Islet of Langerhans (tissue), 1 donor: ENCODE data around the gene LILRA1.
"Not testable (repeated sequence)": the region's sequence is repeated elsewhere in the genome, so short reads cannot be mapped to it uniquely, and the experiment has no call there.

Experiments
- FAIRE-seq: peaks from one replicate; lab custom pipeline; 2011; peaks lifted over from hg19 to GRCh38; lab: Jason Lieb, UNC

The LILRA1 gene

GRCh38 chr19:54593445-54593844, at the start of gene LILRA1:
Gene LILRA1 (plus strand): TSS chr19:54593632. CDS start chr19:54594245, 613 bp downstream.
- FAIRE-seq, result not testable (repeated sequence)

GRCh38 chr19:54548806-54549205, 44.6 kb upstream of the LILRA1 start:
- no peak for FAIRE-seq

- no peak for FAIRE-seq
Observed at GRCh38 chr19:54549224-54549623, 44.2 kb upstream of the LILRA1 start.

- FAIRE-seq, result no peak
Observed at GRCh38 chr19:54551293-54551692, 42.1 kb upstream of the LILRA1 start.

GRCh38 chr19:54551950-54552912, 41.2 kb upstream of the LILRA1 start:
- no peak for FAIRE-seq

GRCh38 chr19:54552913-54553310, 40.5 kb upstream of the LILRA1 start:
- FAIRE-seq, result no peak

- no peak for FAIRE-seq
Observed at GRCh38 chr19:54554006-54554405, 39.4 kb upstream of the LILRA1 start.

GRCh38 chr19:54554896-54555295, 38.5 kb upstream of the LILRA1 start:
- no peak for FAIRE-seq

GRCh38 chr19:54556194-54556593, 37.2 kb upstream of the LILRA1 start:
- no peak for FAIRE-seq

GRCh38 chr19:54558339-54558738, 35.1 kb upstream of the LILRA1 start:
- no peak for FAIRE-seq

- FAIRE-seq, result no peak
Observed at GRCh38 chr19:54560881-54561385, 32.5 kb upstream of the LILRA1 start.

GRCh38 chr19:54561840-54562239, 31.6 kb upstream of the LILRA1 start:
- FAIRE-seq, result no peak

GRCh38 chr19:54563206-54563605, 30.2 kb upstream of the LILRA1 start:
- not testable (repeated sequence) for FAIRE-seq

GRCh38 chr19:54570316-54570715, 23.1 kb upstream of the LILRA1 start:
- FAIRE-seq, result no peak

GRCh38 chr19:54571715-54572615, 21.5 kb upstream of the LILRA1 start:
- FAIRE-seq, result not testable (repeated sequence)

- no peak for FAIRE-seq
Observed at GRCh38 chr19:54572696-54573311, 20.6 kb upstream of the LILRA1 start.

GRCh38 chr19:54573330-54573872, 20.0 kb upstream of the LILRA1 start, which contains the start of gene LILRA2:
Gene LILRA2 (plus strand): TSS chr19:54573790. CDS start chr19:54573879, 89 bp downstream.
- FAIRE-seq, result no peak

- no peak for FAIRE-seq
Observed at GRCh38 chr19:54574051-54574450, 19.4 kb upstream of the LILRA1 start.

GRCh38 chr19:54574527-54575056, 18.8 kb upstream of the LILRA1 start:
- FAIRE-seq, result no peak

- not testable (repeated sequence) for FAIRE-seq
Observed at GRCh38 chr19:54575205-54575604, 18.2 kb upstream of the LILRA1 start.

- FAIRE-seq, result no peak
Observed at GRCh38 chr19:54576411-54576976, 16.9 kb upstream of the LILRA1 start.
